CD4-positive, alpha-beta T cell treated with Interleukin-2 at 100 ng/mL for 4 hours (primary cell): ENCODE results near the gene ABCB11.
"Not testable (repeated sequence)": the region's sequence is repeated elsewhere in the genome, so short reads cannot be mapped to it uniquely, and the experiment has no call there.

Experiments
- DNase-seq: peaks from one replicate; pipeline ENCODE4 v3.0.0-alpha.2; 2020; ENCODE audit warnings: low spot score

The ABCB11 gene

GRCh38 chr2:168889635-168890005 is 141.5 kb downstream of the ABCB11 start:
- DNase-seq = no peak

- no peak for DNase-seq
Observed at GRCh38 chr2:168884975-168885374, 146.1 kb downstream of the ABCB11 start.

- not testable (repeated sequence) for DNase-seq
Observed at GRCh38 chr2:168882163-168882562, 149.0 kb downstream of the ABCB11 start.

- no peak for DNase-seq
Observed at GRCh38 chr2:168874368-168875054, 156.6 kb downstream of the ABCB11 start.

- DNase-seq = not testable (repeated sequence)
Observed at GRCh38 chr2:168870824-168871223, 160.3 kb downstream of the ABCB11 start.
